WTC11 (cell line): ENCODE measurements around the gene IRX4.

Experiments
- CREM ChIP-seq: sonication (generic); formaldehyde crosslinking; IDR thresholded peaks from 2 replicates; pipeline ENCODE4 v1.8.1; 2022; ENCODE audit warnings: mild to moderate bottlenecking, missing genetic modification reagents, moderate library complexity
- NFE2L1 ChIP-seq: sonication (generic); formaldehyde crosslinking; IDR thresholded peaks from 2 replicates; pipeline ENCODE4 v1.8.1; 2023; ENCODE audit warnings: missing genetic modification reagents
- ZNF423 ChIP-seq: fragments of 250-450 bp; sonication (Bioruptor Pico); IDR thresholded peaks from 2 replicates; pipeline ENCODE4 v2.1.2; 2022; ENCODE audit warnings: mild to moderate bottlenecking, moderate library complexity
- TF ChIP-seq, protein P1 (sequence below): fragments of 200-600 bp; IDR thresholded peaks from 2 replicates; pipeline ENCODE4 v1.8.0; 2022; ENCODE audit warnings: antibody characterized with exemption
- TF ChIP-seq, protein P2 (sequence below): sonication (generic); formaldehyde crosslinking; IDR thresholded peaks from 2 replicates; pipeline ENCODE4 v1.8.0; 2022; ENCODE audit warnings: mild to moderate bottlenecking, missing genetic modification reagents

DNA sequence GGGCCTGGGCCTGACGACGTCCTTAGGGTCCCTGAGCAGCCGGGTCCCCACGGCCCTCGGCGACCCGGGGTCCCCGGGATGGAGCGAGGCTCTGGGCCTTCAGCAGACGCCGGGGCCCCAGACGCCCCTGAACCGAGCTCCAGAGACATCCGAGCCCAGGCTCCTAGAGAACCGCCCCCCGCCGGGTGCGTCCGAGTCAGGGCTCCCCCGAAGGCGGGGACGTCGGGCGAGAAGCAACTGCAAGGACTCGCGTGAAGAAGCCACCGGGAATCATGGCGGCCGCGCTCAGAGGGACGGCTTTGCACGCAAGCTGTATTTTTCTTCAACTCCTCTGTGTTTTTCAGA is 25.5 kb downstream of the IRX4 start:
- TF ChIP-seq CREM (CRISPR knock-in tag) (no peak), ZNF423 (CRISPR knock-in tag) (no peak), NFE2L1 (CRISPR knock-in tag) (no peak)
- TF ChIP-seq, protein P1, sequence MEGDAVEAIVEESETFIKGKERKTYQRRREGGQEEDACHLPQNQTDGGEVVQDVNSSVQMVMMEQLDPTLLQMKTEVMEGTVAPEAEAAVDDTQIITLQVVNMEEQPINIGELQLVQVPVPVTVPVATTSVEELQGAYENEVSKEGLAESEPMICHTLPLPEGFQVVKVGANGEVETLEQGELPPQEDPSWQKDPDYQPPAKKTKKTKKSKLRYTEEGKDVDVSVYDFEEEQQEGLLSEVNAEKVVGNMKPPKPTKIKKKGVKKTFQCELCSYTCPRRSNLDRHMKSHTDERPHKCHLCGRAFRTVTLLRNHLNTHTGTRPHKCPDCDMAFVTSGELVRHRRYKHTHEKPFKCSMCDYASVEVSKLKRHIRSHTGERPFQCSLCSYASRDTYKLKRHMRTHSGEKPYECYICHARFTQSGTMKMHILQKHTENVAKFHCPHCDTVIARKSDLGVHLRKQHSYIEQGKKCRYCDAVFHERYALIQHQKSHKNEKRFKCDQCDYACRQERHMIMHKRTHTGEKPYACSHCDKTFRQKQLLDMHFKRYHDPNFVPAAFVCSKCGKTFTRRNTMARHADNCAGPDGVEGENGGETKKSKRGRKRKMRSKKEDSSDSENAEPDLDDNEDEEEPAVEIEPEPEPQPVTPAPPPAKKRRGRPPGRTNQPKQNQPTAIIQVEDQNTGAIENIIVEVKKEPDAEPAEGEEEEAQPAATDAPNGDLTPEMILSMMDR, result no peak
- TF ChIP-seq, protein P2, sequence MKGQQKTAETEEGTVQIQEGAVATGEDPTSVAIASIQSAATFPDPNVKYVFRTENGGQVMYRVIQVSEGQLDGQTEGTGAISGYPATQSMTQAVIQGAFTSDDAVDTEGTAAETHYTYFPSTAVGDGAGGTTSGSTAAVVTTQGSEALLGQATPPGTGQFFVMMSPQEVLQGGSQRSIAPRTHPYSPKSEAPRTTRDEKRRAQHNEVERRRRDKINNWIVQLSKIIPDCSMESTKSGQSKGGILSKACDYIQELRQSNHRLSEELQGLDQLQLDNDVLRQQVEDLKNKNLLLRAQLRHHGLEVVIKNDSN (CRISPR knock-in tag), result no peak
